Measurements from ENCODE around the gene AGPAT3.

Gene AGPAT3

DNA sequence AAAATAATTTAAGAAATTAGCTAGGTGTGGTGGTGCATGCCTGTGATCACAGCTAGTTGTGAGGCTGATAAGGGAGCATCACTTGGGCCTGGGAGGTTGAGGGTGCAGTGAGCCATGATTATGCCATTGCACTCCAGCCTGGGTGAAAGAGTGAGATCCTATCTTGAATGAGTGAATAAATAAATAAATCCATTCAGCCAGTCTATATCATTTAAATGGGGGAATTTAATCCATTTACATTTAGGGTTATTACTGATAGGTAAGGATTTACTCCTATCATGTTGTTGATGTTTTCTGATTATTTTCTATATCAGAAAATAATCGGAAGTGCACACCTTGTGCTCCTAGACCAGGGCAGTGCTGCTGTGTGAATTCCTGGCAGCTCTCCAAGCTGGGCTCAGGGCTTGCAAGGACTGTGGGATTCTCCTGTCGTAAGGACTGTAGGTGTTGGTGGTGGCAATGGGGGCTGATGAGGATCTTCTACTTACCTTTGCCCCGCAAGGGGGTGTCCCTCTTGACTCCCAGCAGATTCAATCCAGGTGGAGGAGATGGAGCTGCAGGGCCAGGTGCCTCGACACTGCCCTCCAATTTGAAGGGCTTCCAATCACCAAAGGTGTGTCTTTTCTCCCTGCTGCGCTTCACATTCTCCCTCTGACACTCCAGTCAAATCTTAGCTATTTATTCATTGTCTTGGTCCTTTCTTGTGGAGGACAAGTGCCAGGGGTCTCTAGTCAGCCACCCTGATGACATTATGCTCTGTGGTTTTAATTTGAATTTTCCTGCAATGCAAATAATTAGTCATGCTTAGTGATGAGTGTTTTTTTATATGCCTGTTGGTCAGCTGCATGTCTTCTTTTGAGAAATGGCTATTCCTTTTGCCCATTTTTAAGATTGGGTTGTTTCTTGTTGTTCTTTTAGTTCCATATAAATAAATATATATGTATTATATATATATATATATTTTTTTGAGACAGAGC, 133.0 kb downstream of the AGPAT3 start:
- Histone ChIP-seq H3K9me3 (ENCODE audit: control insufficient read depth, insufficient read depth, low read length) (no peaks in the 10 kb centered on the region; the same call in 1 of the 2 replicates), H3K4me1 (ENCODE audit: control insufficient read depth, low read length) (peaks cover 2% of the 10 kb centered on the region; the same call in 1 of the 2 replicates), H3K4me2 (ENCODE audit: low read length) (no peak overlapping the region), H3K36me3 (ENCODE audit: control insufficient read depth, low read length) (no peaks in the 10 kb centered on the region), H3F3A (ENCODE audit: control insufficient read depth, insufficient read depth) (no peaks in the 10 kb centered on the region), H4K20me1 (ENCODE audit: control insufficient read depth, insufficient read depth, low read depth, low read length) (no peaks in the 10 kb centered on the region), H3K27ac (ENCODE audit: low read depth, low read length) (no peak overlapping the region), H3K79me2 (ENCODE audit: control insufficient read depth, low read length) (no peaks in the 10 kb centered on the region), H3K4me3 (ENCODE audit: low read length) (no peak overlapping the region), H3K27me3 (ENCODE audit: control insufficient read depth, low read length) (no peaks in the 10 kb centered on the region), H3K9me2 (replicated peaks; ENCODE audit: control insufficient read depth, low read length) (no peaks in the 10 kb centered on the region)
- TF ChIP-seq EZH2phosphoT487 (IDR thresholded peaks at IDR 0.05; ENCODE audit: borderline replicate concordance, low read length): no peak
- TF ChIP-seq, protein P1, sequence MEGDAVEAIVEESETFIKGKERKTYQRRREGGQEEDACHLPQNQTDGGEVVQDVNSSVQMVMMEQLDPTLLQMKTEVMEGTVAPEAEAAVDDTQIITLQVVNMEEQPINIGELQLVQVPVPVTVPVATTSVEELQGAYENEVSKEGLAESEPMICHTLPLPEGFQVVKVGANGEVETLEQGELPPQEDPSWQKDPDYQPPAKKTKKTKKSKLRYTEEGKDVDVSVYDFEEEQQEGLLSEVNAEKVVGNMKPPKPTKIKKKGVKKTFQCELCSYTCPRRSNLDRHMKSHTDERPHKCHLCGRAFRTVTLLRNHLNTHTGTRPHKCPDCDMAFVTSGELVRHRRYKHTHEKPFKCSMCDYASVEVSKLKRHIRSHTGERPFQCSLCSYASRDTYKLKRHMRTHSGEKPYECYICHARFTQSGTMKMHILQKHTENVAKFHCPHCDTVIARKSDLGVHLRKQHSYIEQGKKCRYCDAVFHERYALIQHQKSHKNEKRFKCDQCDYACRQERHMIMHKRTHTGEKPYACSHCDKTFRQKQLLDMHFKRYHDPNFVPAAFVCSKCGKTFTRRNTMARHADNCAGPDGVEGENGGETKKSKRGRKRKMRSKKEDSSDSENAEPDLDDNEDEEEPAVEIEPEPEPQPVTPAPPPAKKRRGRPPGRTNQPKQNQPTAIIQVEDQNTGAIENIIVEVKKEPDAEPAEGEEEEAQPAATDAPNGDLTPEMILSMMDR (IDR thresholded peaks at IDR 0.05; ENCODE audit: low read depth, low read length, poor library complexity, severe bottlenecking): no peak

DNA sequence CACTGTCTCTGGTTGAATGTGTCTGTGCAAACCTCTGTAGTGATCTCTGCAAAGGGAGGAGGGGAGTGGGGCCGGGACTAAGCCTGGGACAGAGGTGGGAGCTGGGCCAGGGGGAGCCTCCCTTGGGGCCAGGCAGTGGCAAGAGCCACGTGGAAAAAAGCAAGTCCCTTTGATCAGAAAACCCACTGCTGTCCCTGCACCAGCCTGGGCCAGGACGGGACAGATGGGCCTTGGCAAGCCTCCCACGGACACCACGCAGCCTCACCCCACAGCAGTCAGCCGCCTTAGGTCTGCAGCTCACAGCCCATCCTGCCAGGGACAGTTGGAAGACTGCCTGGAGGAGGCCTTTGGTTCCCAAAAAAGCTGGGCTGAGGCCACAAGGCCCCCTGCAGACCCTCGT, 135.3 kb downstream of the AGPAT3 start:
- no peaks in the 10 kb centered on the region for H3K79me2 ChIP-seq (ENCODE audit: control insufficient read depth, low read length)
- TF ChIP-seq, protein P1 (IDR thresholded peaks at IDR 0.05; ENCODE audit: low read depth, low read length, poor library complexity, severe bottlenecking): no peak
- H3K27ac ChIP-seq (ENCODE audit: low read depth, low read length): no peak overlapping the region
- H3K36me3 ChIP-seq (ENCODE audit: control insufficient read depth, low read length): no peaks in the 10 kb centered on the region
- no peaks in the 10 kb centered on the region for H4K20me1 ChIP-seq (ENCODE audit: control insufficient read depth, insufficient read depth, low read depth, low read length)
- no peaks in the 10 kb centered on the region for H3K9me2 ChIP-seq (replicated peaks; ENCODE audit: control insufficient read depth, low read length)
- no peak overlapping the region for H3K4me3 ChIP-seq (ENCODE audit: low read length)
- peaks cover 2% of the 10 kb centered on the region; the same call in 1 of the 2 replicates for H3K4me1 ChIP-seq (ENCODE audit: control insufficient read depth, low read length)
- no peaks in the 10 kb centered on the region for H3F3A ChIP-seq (ENCODE audit: control insufficient read depth, insufficient read depth)
- no peaks in the 10 kb centered on the region for H3K27me3 ChIP-seq (ENCODE audit: control insufficient read depth, low read length)
- no peaks in the 10 kb centered on the region; the same call in 1 of the 2 replicates for H3K9me3 ChIP-seq (ENCODE audit: control insufficient read depth, insufficient read depth, low read length)
- H3K4me2 ChIP-seq (ENCODE audit: low read length): no peak overlapping the region

GRCh38 chr21:44002511-44002910, 137.5 kb downstream of the AGPAT3 start:
- no peak overlapping the region for H3K4me2 ChIP-seq (ENCODE audit: low read length)
- no peaks in the 10 kb centered on the region for H3K9me2 ChIP-seq (replicated peaks; ENCODE audit: control insufficient read depth, low read length)
- H3K9me3 ChIP-seq (ENCODE audit: control insufficient read depth, insufficient read depth, low read length): no peaks in the 10 kb centered on the region; the same call in 1 of the 2 replicates
- TF ChIP-seq, protein P1 (IDR thresholded peaks at IDR 0.05; ENCODE audit: low read depth, low read length, poor library complexity, severe bottlenecking): no peak
- TF ChIP-seq EZH2phosphoT487 (IDR thresholded peaks at IDR 0.05; ENCODE audit: borderline replicate concordance, low read length): no peak
- peaks cover 2% of the 10 kb centered on the region; the same call in 1 of the 2 replicates for H3K4me1 ChIP-seq (ENCODE audit: control insufficient read depth, low read length)
- no peaks in the 10 kb centered on the region for H3F3A ChIP-seq (ENCODE audit: control insufficient read depth, insufficient read depth)
- no peak overlapping the region for H3K4me3 ChIP-seq (ENCODE audit: low read length)
- H4K20me1 ChIP-seq (ENCODE audit: control insufficient read depth, insufficient read depth, low read depth, low read length): no peaks in the 10 kb centered on the region
- H3K79me2 ChIP-seq (ENCODE audit: control insufficient read depth, low read length): no peaks in the 10 kb centered on the region
- no peaks in the 10 kb centered on the region for H3K27me3 ChIP-seq (ENCODE audit: control insufficient read depth, low read length)
- H3K36me3 ChIP-seq (ENCODE audit: control insufficient read depth, low read length): no peaks in the 10 kb centered on the region
- no peak overlapping the region for H3K27ac ChIP-seq (ENCODE audit: low read depth, low read length)
